ENCODE results near the gene MBNL2.

Gene MBNL2

GRCh38 chr13:97252735-97253134 lies 30.6 kb downstream of the MBNL2 start:
- Histone ChIP-seq H3K4me3 (ENCODE audit: low read length) (no peak overlapping the region), H3K4me1 (ENCODE audit: control insufficient read depth, low read length) (0 out of 2 replicates have a peak, but pooled peaks cover 3% of the 10 kb centered on the region), H3K79me2 (ENCODE audit: control insufficient read depth, low read length) (peaks cover 13% of the 10 kb centered on the region), H3F3A (ENCODE audit: control insufficient read depth, insufficient read depth) (no peaks in the 10 kb centered on the region), H4K20me1 (ENCODE audit: control insufficient read depth, insufficient read depth, low read depth, low read length) (no peaks in the 10 kb centered on the region), H3K36me3 (ENCODE audit: control insufficient read depth, low read length) (no peaks in the 10 kb centered on the region), H3K27ac (ENCODE audit: low read depth, low read length) (no peak overlapping the region), H3K27me3 (ENCODE audit: control insufficient read depth, low read length) (no peaks in the 10 kb centered on the region), H3K9me2 (replicated peaks; ENCODE audit: control insufficient read depth, low read length) (no peaks in the 10 kb centered on the region), H3K4me2 (ENCODE audit: low read length) (no peak overlapping the region), H3K9me3 (ENCODE audit: control insufficient read depth, insufficient read depth, low read length) (no peaks in the 10 kb centered on the region)
- TF ChIP-seq CTCF (IDR thresholded peaks at IDR 0.05; ENCODE audit: low read depth, low read length, poor library complexity, severe bottlenecking) (no peak), EZH2phosphoT487 (IDR thresholded peaks at IDR 0.05; ENCODE audit: borderline replicate concordance, low read length) (no peak)

- peaks cover 13% of the 10 kb centered on the region for H3K79me2 ChIP-seq (ENCODE audit: control insufficient read depth, low read length)
- H3K4me3 ChIP-seq (ENCODE audit: low read length), result no peak overlapping the region
- no peaks in the 10 kb centered on the region for H3K27me3 ChIP-seq (ENCODE audit: control insufficient read depth, low read length)
- no peaks in the 10 kb centered on the region for H3K9me3 ChIP-seq (ENCODE audit: control insufficient read depth, insufficient read depth, low read length)
- H3K27ac ChIP-seq (ENCODE audit: low read depth, low read length), result no peak overlapping the region
- 0 out of 2 replicates have a peak, but pooled peaks cover 3% of the 10 kb centered on the region for H3K4me1 ChIP-seq (ENCODE audit: control insufficient read depth, low read length)
- H4K20me1 ChIP-seq (ENCODE audit: control insufficient read depth, insufficient read depth, low read depth, low read length), result no peaks in the 10 kb centered on the region
- no peaks in the 10 kb centered on the region for H3K36me3 ChIP-seq (ENCODE audit: control insufficient read depth, low read length)
- H3K9me2 ChIP-seq (replicated peaks; ENCODE audit: control insufficient read depth, low read length), result no peaks in the 10 kb centered on the region
- no peak overlapping the region for H3K4me2 ChIP-seq (ENCODE audit: low read length)
- H3F3A ChIP-seq (ENCODE audit: control insufficient read depth, insufficient read depth), result no peaks in the 10 kb centered on the region
- TF ChIP-seq EZH2phosphoT487 (IDR thresholded peaks at IDR 0.05; ENCODE audit: borderline replicate concordance, low read length) (no peak), CTCF (IDR thresholded peaks at IDR 0.05; ENCODE audit: low read depth, low read length, poor library complexity, severe bottlenecking) (no peak)
Measured at GRCh38 chr13:97253581-97254293, 31.6 kb downstream of the MBNL2 start.

GRCh38 chr13:97254816-97255215 lies 32.7 kb downstream of the MBNL2 start:
- Histone ChIP-seq H3K27ac (ENCODE audit: low read depth, low read length) (no peak overlapping the region), H3K79me2 (ENCODE audit: control insufficient read depth, low read length) (peaks cover 8% of the 10 kb centered on the region; the same call in 1 of the 2 replicates), H3K9me3 (ENCODE audit: control insufficient read depth, insufficient read depth, low read length) (no peaks in the 10 kb centered on the region), H3K4me1 (ENCODE audit: control insufficient read depth, low read length) (0 out of 2 replicates have a peak, but pooled peaks cover 3% of the 10 kb centered on the region), H3K4me3 (ENCODE audit: low read length) (no peak overlapping the region), H3K27me3 (ENCODE audit: control insufficient read depth, low read length) (no peaks in the 10 kb centered on the region), H3K4me2 (ENCODE audit: low read length) (no peak overlapping the region), H3K36me3 (ENCODE audit: control insufficient read depth, low read length) (no peaks in the 10 kb centered on the region), H3F3A (ENCODE audit: control insufficient read depth, insufficient read depth) (no peaks in the 10 kb centered on the region), H4K20me1 (ENCODE audit: control insufficient read depth, insufficient read depth, low read depth, low read length) (no peaks in the 10 kb centered on the region), H3K9me2 (replicated peaks; ENCODE audit: control insufficient read depth, low read length) (no peaks in the 10 kb centered on the region)
- TF ChIP-seq EZH2phosphoT487 (IDR thresholded peaks at IDR 0.05; ENCODE audit: borderline replicate concordance, low read length) (no peak), CTCF (IDR thresholded peaks at IDR 0.05; ENCODE audit: low read depth, low read length, poor library complexity, severe bottlenecking) (no peak)

Data from DOHH2 (cell line).